Body of pancreas (tissue), 4 donors: ENCODE measurements around the gene NUP98.

ENCODE experiments used
- POLR2A ChIP-seq, 3 donors: fragments of 450-650 bp; IDR thresholded peaks; one replicate each; pipeline ENCODE4 v1.6.1; 2016; ENCODE audit warnings: antibody characterized with exemption in 3 of 3, mild to moderate bottlenecking in 2 of 3
- TF ChIP-seq, protein P1 (sequence below), 7 experiments: fragments of 450-650 bp in 4 of 7; fragments of 200-600 bp in 3 of 7; sonication (generic) in 3 of 7; IDR thresholded peaks; one replicate each; pipeline ENCODE4 v1.5.1; 2016 to 2019; ENCODE audit warnings: antibody characterized with exemption in 7 of 7

DNA sequence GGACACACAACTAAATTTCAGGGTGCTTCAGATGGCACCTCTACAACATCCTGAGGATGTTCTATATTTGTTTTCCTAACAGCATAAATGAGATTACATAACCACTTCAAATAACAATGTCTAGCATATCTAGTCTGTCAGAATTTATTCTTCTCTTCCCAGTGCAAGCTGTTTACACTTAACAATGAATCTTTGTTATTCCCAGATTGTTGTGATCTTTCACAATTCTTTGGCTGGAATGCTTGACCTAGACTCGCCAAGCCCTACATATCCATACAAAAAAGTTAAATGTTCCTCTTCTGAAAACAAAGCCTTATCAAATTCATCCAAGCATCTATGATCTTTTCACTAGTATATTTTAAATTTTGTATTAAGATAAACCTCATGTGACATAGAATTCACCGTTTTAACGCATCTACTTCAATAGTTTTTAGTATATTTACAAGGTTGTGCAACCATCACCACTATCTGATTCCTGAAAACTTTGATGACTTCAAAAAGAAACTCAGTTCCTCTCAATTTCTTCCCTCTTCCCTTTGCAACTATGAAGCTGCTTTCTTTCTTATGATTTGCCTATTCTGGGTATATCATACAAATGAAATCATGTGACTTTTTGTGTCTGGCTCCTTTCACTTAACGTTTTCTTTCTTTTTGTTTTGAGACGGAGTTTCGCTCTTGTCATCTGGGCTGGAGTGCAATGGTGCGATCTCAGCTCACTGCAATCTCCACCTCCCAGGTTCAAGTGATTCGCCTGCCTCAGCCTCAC lies 64.5 kb downstream of the NUP98 start:
- TF ChIP-seq POLR2A (IDR thresholded peaks at IDR 0.05), result no peak
- TF ChIP-seq, protein P1, sequence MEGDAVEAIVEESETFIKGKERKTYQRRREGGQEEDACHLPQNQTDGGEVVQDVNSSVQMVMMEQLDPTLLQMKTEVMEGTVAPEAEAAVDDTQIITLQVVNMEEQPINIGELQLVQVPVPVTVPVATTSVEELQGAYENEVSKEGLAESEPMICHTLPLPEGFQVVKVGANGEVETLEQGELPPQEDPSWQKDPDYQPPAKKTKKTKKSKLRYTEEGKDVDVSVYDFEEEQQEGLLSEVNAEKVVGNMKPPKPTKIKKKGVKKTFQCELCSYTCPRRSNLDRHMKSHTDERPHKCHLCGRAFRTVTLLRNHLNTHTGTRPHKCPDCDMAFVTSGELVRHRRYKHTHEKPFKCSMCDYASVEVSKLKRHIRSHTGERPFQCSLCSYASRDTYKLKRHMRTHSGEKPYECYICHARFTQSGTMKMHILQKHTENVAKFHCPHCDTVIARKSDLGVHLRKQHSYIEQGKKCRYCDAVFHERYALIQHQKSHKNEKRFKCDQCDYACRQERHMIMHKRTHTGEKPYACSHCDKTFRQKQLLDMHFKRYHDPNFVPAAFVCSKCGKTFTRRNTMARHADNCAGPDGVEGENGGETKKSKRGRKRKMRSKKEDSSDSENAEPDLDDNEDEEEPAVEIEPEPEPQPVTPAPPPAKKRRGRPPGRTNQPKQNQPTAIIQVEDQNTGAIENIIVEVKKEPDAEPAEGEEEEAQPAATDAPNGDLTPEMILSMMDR (IDR thresholded peaks at IDR 0.05), result no peak
